HepG2 (cell line): Measurements from ENCODE around the gene HADH. TPM values are rescaled to one million over a fixed set of nuclear protein-coding genes. Genes with fewer than 3 reads are reported as not detected.
A peak's percentile ranks its signal among the peaks of the same experiment; 100 is the strongest.

Experiments used
- ADNP ChIP-seq: sonication (generic); formaldehyde crosslinking; IDR thresholded peaks from 2 replicates; pipeline ENCODE4 v1.4.0; 2020; ENCODE audit warnings: missing genetic modification reagents
- ATM ChIP-seq: fragments of 450-650 bp; IDR thresholded peaks from 2 replicates; pipeline ENCODE4 v1.7.1; 2017; ENCODE audit warnings: mild to moderate bottlenecking, borderline replicate concordance
- DNMT3B ChIP-seq: conservative IDR thresholded peaks from 2 replicates; pipeline ENCODE4 v1.6.1; 2016; ENCODE audit warnings: missing biosample characterization, control low read depth
- FOSL1 ChIP-seq: sonication (generic); formaldehyde crosslinking; IDR thresholded peaks from 2 replicates; pipeline ENCODE4 v1.9.0; 2021; ENCODE audit warnings: missing genetic modification reagents, borderline replicate concordance
- FOXP4 ChIP-seq: sonication (generic); formaldehyde crosslinking; IDR thresholded peaks from 2 replicates; pipeline ENCODE4 v1.4.0; 2020; ENCODE audit warnings: missing genetic modification reagents
- GRHL1 ChIP-seq: sonication (generic); formaldehyde crosslinking; conservative IDR thresholded peaks from 2 replicates; pipeline ENCODE4 v1.8.0; 2022; ENCODE audit warnings: missing genetic modification reagents
- KLF9 ChIP-seq: IDR thresholded peaks from 2 replicates; pipeline ENCODE4 v1.6.1; 2016; ENCODE audit warnings: low read depth
- MYPOP ChIP-seq: sonication (generic); formaldehyde crosslinking; IDR thresholded peaks from 2 replicates; pipeline ENCODE4 v1.8.1; 2023; ENCODE audit warnings: mild to moderate bottlenecking, moderate library complexity, missing genetic modification reagents
- NFE2 ChIP-seq: sonication (generic); formaldehyde crosslinking; IDR thresholded peaks from 2 replicates; pipeline ENCODE4 v1.4.0; 2020; ENCODE audit warnings: missing genetic modification reagents
- POLR2AphosphoS5 ChIP-seq: IDR thresholded peaks from 2 replicates; pipeline ENCODE4 v1.6.1; 2012; ENCODE audit warnings: low read depth, low read length
- RERE ChIP-seq: IDR thresholded peaks from 2 replicates; pipeline ENCODE4 v1.6.1; 2016; ENCODE audit warnings: low read depth, missing genetic modification reagents, missing compliant biosample characterization
- ZNF18 ChIP-seq: sonication (generic); formaldehyde crosslinking; IDR thresholded peaks from 2 replicates; pipeline ENCODE4 v1.8.0; 2022; ENCODE audit warnings: mild to moderate bottlenecking, missing genetic modification reagents; ENCODE audit not compliant: insufficient replicate concordance
- ZNF260 ChIP-seq: sonication (generic); formaldehyde crosslinking; IDR thresholded peaks from 2 replicates; pipeline ENCODE4 v1.4.0; 2020; ENCODE audit warnings: missing genetic modification reagents, low read depth, mild to moderate bottlenecking, borderline replicate concordance
- ZNF441 ChIP-seq: sonication (generic); formaldehyde crosslinking; IDR thresholded peaks from 2 replicates; pipeline ENCODE4 v1.7.0; 2021; ENCODE audit warnings: missing genetic modification reagents, borderline replicate concordance
- ZNF550 ChIP-seq: sonication (generic); formaldehyde crosslinking; IDR thresholded peaks from 2 replicates; pipeline ENCODE4 v1.4.0; 2020; ENCODE audit warnings: mild to moderate bottlenecking, missing genetic modification reagents, borderline replicate concordance
- ZNF720 ChIP-seq: sonication (generic); formaldehyde crosslinking; IDR thresholded peaks from 2 replicates; pipeline ENCODE4 v1.4.0; 2020; ENCODE audit warnings: missing genetic modification reagents
- ZNF792 ChIP-seq: IDR thresholded peaks from 2 replicates; pipeline ENCODE4 v1.6.1; 2016
- polyA plus RNA-seq, 8 experiments: library from polyadenylated mRNA; depleted of rRNA in 3 of 8; stranded (reverse) in 7 of 8; unstranded in 1 of 8; fragments of >200 nt; fragmentation: Illumina TruSeq in 4 of 8; extraction: Trizol in 4 of 8; gene quantifications; 2 replicates each; pipeline versions ENCODE4 v1.2.1 to v1.2.3, GENCODE V29; 2011 to 2016; ENCODE audit warnings: low read depth in 4 of 8, missing spikeins in 1 of 8, mixed read lengths in 1 of 8; ENCODE audit not compliant: insufficient read depth in 1 of 8
- total RNA-seq, 5 experiments: library from RNA; depleted of rRNA; stranded (reverse); fragments of >200 nt; fragmentation: Illumina TruSeq; extraction: Trizol; gene quantifications; 2 replicates each; pipeline ENCODE4 v1.2.3, GENCODE V29; 2016; ENCODE audit warnings: low read depth in 1 of 5

Gene HADH
- total and polyA plus RNA-seq, 2 of the 13 experiments (the other 11 are each of a cell fraction or from before 2014, with no cell fraction given): 29.6 to 33.9 TPM

GRCh38 chr4:107989537-107990386 lies at the start of gene HADH (continued):
- peak; percentile 80 for TF ChIP-seq MYPOP (CRISPR knock-in tag)
- no peak for TF ChIP-seq KLF9 (CRISPR knock-in tag)
- TF ChIP-seq ZNF720 (CRISPR knock-in tag): no peak
- no peak for TF ChIP-seq GRHL1
- 0 out of 2 replicates have a peak, but pooled peaks have one; percentile 49 for TF ChIP-seq ZNF260
- peak; percentile 70 for TF ChIP-seq POLR2AphosphoS5
- peak; percentile 46 for TF ChIP-seq ZNF18 (CRISPR knock-in tag)
- peak; percentile 32 for TF ChIP-seq FOXP4 (CRISPR knock-in tag)
- no peak for TF ChIP-seq FOSL1 (CRISPR knock-in tag)
- TF ChIP-seq ADNP (CRISPR knock-in tag): no peak
- no peak for TF ChIP-seq ATM
- peak; percentile 34; the same call in 1 of the 2 replicates for TF ChIP-seq ZNF792 (CRISPR knock-in tag)
- TF ChIP-seq RERE (CRISPR knock-in tag): no peak
- TF ChIP-seq ZNF550 (CRISPR knock-in tag): no peak
- TF ChIP-seq NFE2: no peak
- TF ChIP-seq DNMT3B (CRISPR knock-in tag): no peak
- peak; percentile 19; the same call in 1 of the 2 replicates for TF ChIP-seq ZNF441 (CRISPR knock-in tag)
